HG03457 (cell line): ENCODE data around the gene ZNF791.
"Not testable (repeated sequence)": the region's sequence is repeated elsewhere in the genome, so short reads cannot be mapped to it uniquely, and the experiment has no call there.

Source experiments
- ATAC-seq: cut with Tn5 transposase; IDR thresholded peaks from one replicate; pipeline ENCODE4 v1.9.1; 2021; ENCODE audit warnings: moderate number of reproducible peaks; ENCODE audit not compliant: unreplicated experiment

The ZNF791 gene

DNA sequence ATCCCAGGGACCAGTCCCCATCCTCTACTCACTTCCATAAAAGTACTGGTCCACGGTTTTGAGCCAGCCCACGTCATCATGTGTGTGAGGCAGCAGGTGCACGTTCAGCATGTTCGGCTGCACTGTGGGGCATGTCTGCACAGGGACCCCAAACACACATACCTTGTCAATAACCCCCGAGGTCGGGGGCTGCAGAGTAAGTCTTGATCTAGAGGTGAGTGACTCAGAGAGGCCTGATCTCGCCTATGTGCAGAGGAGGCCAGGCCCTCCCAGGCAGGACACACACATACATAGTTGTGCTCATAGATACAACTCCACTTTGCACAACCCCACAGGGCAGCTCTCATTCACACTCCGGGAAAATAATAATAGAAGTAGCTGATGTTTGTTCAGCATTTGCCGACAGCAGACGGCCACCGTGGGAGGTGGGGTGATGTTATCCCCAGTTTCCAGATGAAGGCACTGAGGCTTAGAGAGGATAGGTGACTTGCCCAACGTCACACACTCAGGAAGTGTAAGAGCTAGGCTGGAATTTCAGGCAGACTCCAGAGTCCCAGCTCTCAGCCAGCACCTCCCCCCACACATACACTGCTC lies 55.0 kb downstream of the ZNF791 start:
- ATAC-seq, result no peak

DNA sequence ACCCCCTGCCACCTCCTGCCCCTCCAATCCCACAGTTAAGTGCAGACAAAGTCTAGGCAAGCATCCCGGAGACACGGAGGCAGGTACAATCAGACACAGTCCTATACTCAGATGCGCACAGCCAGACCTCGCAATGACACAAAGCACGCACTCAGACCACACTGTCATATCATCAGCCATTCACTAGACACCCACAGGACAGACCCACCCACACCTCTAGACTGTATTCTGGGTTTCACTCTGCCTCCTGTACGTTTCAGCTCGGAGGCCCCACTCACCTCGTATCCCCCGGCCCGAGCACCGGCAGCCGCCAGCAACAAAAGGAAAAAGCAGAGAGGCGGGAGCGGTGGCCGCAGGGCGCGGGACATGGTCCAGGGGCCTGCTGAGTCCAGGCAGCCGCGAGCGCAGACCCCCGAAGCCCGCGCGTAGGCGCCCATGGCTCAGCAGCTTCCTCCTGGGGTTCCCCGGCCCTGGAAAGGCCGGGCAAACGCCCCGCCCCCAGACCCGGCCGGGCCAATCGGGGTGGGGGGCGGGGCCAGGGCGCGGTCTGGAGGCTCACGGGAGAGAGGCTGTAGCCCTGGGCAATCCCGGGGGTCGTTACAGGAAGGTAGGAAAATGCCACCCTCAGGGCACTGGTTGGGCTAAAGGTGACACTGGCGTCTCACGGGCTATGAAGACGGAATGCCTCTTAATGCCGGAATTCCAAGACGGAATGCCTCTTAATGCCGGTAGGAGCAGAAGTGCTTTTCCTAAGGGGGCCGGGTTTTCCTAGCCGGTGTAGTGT lies 55.7 kb downstream of the ZNF791 start, which contains the start of the genes MAN2B1 and WDR83:
TSS of gene MAN2B1 (minus strand) at position 478 of the 784 bp plus-strand sequence. CDS start at position 437, 41 bp downstream.
TSS of gene WDR83 (plus strand) at position 543 of the 784 bp plus-strand sequence. CDS start 2,984 bp downstream, outside the sequence.
- no peak for ATAC-seq

DNA sequence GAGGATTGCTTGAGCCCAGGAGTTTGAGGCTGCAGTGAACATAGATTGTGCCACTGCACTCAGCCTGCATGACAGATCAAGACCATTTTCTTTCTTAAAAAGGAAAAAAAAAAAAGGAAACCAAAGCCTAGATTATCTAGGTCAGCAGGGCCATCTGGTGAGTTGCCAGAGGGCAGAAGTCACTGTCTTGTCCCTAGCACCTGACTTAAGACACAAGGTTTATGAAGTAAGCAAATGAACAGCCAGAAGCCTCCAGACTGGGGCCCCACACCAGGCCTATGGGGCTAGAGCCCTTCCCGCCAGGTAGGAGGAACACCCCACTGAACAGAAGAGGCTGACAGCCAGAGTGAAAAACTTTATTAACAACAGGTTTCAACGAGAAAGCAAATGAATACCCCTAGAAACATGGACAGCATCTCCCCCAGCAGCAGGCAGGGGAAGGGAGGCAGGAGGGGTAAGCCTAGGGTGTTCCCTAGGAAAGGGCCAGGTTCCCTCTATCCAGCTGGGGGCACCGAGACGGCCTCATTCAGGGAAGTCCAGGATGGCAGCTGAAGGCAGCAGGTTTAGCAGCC lies 57.1 kb downstream of the ZNF791 start:
- no peak for ATAC-seq

DNA sequence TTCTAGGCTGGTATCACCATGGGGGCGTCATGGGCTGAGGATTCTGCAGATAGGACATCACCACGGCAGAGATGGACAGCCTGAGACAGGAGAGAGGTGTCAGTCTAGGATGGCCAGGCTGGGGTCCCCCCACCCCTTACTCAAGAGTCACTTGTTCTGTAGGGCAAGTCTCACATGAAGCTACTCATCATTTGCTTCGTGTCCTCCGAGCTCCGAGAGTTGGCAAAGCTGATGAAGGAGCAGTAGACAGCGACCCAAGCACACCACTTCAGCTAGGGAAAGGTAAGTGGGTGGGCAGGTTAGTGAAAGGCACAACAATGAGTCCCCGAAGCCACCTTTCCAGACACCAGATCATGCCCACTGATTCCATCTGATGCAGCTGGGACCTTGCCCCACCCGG lies 57.6 kb downstream of the ZNF791 start:
- no peak for ATAC-seq

DNA sequence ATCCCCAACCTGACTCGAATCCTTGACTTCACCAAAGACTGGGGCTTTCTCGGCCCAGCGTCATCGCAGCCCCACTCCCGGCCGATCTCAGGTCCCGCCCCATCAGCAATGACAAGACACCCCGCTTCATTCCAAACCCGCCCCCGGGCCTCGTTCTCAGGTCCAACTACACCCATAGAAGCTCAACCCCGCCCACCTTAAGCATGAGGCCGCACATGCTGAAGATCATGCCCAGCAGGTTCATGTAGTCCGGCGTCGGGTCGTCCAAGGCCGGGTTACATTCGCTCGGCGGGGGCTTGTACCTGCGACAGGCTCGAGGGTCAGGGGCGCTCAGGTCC lies 58.2 kb downstream of the ZNF791 start:
- ATAC-seq, result no peak

DNA sequence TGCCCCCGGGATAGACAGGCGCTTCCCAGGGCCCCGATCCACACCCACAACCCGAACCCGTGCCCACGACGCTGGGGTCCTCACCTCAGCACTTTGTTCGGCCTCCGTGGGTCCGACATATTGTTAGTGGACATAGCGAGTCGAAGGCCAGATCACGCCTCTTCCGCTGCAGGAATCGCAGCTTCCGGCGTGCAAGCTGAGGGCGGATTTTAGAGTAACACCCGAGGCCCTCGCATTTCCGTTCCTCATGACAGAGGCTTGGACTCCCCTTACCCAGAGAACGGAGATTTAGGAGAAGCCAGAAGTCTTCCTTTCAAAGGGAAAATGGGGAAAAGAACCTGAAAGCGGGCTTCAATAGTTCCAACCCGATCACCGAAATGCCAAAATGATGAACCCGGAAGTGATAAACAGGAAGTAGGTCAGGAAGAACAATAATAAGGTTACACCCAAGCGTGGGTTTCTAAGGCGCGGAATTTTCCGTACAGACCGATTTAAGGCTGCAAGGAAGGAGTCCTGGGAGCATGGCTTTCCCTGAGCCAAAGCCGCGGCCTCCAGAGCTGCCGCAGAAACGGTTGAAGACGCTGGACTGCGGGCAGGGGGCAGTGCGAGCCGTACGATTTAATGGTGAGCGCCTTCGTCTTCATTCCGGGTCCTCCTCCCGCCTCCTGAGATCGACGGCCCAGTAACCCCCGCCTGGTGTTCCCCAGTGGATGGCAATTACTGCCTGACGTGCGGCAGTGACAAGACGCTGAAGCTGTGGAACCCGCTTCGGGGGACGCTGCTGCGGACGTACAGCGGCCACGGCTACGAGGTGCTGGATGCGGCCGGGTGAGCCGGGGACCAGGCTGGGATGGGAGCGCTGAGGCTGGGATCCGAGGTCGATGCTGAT lies 58.8 kb downstream of the ZNF791 start:
- no peak for ATAC-seq

DNA sequence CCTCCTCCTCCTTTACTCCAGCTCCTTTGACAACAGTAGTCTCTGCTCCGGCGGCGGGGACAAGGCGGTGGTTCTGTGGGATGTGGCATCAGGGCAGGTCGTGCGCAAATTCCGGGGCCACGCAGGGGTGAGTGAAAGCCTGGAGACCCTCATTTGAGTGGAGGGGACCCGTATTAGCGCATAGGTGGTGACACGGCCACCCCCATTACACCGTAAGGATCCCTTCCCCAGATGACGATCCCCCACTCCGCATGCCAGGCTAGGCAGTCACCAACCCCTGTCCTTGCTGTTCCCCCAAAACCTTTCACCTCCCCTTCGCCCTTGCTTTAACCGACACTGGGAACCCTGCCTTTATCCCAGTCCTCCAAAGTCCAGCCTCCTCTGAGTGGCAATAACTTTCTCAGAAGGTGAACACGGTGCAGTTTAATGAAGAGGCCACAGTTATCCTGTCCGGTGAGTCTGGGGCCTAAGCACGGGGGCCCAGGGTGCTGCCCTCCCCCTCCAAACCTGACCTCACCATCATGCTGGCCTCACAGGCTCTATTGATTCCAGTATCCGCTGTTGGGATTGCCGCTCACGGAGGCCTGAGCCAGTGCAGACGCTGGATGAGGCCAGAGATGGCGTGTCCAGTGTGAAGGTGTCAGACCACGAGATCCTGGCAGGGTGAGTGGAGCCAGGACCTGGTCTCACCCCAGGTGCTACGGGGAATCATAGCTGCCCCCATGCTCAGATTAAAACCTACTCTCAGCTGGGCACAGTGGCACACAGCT lies 59.6 kb downstream of the ZNF791 start:
- ATAC-seq, result no peak

DNA sequence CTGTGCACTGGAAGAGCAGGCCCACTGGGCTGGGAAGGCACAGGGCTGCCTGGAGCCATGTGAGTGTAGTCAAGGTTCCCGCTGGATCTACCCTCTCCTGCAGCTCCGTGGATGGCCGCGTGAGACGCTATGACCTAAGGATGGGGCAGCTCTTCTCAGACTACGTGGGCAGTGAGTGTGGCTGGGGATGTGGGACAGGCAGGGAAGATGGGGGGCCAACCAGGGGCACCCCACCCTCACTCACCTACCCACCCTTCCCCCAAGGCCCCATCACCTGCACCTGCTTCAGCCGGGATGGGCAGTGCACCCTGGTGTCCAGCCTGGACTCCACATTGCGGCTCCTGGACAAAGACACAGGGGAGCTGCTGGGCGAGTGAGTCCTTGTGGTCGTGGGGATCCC lies 62.0 kb downstream of the ZNF791 start:
- no peak for ATAC-seq

DNA sequence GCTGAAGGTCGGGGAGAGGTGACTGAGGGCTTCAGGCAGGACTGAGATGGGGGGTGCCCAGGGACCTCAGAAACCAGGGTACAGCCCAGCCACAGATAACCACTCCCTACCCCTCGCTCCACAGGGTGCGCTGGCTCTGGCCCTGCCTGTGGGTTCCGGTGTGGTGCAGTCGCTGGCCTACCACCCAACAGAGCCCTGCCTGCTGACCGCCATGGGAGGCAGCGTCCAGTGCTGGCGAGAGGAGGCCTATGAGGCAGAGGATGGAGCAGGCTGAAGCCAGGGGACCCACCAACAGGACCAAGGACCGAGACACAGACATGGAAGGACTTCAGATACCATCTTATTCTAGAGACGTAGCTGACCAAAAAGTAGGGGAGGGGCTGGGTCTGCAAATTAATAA lies 64.7 kb downstream of the ZNF791 start:
- no peak for ATAC-seq

DNA sequence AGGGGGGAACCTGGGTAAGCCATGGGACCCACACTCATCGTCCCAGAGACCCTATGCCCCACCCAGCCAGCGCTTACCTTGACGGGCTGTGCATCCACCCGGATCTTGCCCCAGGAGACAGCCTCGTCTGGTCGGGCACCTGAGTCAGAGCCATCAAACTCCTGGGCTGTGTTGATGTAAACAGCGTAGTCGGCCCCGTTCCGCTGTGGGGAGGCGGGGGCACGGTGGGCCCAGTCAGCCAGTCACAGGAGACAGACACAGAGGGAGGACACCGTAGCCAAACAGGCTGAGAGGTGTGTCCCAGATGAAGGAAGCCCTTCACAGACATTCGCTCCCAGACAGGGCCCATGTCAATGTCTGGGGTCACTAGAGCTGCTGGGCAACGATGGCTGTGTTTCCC lies 65.2 kb downstream of the ZNF791 start:
- no peak for ATAC-seq

DNA sequence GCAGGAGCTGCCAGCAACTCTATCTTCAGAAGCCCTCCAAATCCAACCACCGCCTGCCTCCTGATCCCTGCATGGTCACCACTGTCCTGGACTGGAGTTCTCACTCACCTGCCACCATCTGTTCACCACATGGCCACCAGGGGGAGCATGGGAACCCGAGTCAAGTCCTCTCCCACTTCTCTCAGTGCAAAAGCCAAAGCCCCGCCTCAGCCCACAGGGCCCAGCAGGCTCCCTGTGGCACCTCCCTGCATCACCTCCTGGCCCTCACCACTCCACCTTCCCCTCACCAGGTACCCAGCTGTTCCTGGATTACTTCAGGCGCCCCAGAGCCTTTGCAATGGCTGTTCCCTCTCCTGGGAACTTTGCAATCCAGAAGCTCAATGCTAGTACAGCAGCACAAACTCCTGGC lies 65.7 kb downstream of the ZNF791 start:
- no peak for ATAC-seq

DNA sequence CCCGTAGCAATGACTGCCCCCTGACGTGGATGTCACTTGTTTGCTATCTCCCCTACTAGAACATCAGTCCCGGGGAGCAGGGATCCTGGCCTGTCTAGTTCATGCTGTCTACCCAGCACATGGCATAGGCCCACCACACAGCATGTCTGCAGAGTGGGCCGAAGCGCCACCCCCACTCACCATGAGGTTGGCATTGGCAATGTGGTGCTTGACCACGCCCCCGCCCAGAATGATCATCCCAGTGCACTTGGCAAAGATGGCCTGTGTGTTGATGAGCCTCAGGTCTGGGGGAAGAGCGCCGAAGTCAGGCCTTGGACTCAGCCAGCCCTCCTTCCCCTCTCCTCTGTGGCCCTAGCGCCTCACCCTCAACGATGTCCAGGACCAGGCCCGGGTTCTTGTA lies 66.2 kb downstream of the ZNF791 start:
- no peak for ATAC-seq

DNA sequence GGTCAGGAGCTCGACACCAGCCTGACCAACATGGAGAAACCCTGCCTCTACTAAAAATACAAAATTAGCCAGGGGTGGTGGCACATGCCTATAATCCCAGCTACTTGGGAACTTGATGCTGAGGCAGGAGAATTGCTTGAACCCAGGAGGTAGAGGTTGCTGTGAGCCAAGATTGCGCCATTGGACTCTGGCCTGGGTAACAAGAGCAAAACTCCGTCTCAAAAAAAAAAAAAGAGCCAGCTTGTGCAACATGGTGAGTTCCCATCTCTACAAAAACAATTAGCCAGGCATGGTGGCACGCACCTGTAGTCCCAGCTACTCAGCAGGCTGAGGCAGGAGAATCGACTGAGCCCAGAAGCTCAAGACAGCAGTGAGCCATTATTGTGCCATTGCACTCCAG lies 67.3 kb downstream of the ZNF791 start:
- ATAC-seq, result not testable (repeated sequence)

DNA sequence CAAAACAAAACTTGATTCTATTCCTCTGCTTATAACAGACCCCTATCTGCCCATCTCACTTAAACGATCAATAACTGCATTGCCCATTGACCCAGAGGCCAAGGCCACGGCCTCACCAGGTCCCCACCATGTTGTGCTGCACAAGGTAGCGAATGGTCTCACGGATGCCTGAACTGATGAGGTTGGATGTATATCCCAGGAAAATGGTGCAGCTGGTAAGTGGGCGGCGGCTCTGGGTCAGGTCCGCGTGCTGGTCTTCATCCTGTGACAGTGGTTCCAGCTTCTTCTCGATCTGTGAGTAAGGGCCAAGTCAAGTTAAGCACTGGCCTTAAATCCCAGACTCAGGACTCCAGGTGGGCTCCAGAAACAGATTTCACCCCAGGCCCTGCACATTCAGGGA lies 69.3 kb downstream of the ZNF791 start:
- ATAC-seq, result no peak

DNA sequence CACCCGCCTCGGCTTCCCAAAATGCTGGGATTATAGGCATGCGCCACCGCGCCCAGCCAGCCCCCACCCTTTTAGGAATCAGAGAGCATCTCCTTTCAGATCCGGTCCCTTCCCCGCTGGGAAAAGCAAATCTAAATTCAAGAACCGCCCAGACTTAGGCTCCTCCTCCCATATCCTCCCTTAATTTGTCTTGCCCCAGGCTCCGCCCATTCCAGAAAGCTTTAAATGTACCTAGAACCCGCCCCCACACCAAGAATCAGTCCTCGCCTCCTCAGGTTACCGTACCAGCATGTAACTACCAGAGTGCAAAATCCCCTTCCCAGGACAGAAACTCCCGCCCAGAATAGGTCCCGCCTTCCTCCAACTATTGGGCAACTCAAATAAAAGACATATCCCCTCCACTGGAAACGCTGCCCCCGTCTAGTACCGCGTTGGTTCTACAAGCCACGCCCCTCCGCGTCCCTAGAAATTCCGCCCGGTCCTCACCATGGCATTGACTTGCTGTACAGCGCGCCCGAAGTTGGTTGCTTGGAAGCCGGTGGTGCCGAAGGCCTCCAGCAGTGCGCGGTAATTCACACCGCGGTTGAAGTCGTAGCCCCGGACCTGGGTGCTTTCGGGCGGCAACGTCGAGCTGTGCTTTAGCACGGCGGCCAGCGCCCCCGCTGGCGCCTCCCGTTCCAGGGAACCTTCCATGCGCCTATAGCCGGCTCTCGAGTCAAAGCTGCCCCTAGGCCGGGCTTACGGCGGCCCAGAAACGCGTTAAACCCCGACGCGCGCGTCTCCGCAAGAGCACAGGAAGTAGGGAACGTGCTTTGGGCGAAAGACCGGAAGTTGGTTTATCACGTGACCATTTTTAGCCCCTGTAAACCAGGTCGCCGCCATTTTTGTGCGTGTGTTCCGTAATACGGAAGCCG lies 70.6 kb downstream of the ZNF791 start, which contains the start of gene DHPS:
TSS of gene DHPS (minus strand) at position 807 of the 914 bp plus-strand sequence. CDS start at position 693, 114 bp downstream.
- peak; percentile 49 for ATAC-seq
